ENCODE measurements around the gene SLC38A10.
A peak's percentile ranks its signal among the peaks of the same experiment; 100 is the strongest.

SLC38A10 gene

GRCh38 chr17:81241203-81241602 lies 53.9 kb downstream of the SLC38A10 start:
- no peak overlapping the region for H3K9ac ChIP-seq (ENCODE audit: low read length)
- no peak overlapping the region for H3K23ac ChIP-seq (ENCODE audit: low read length)
- H3K36me3 ChIP-seq (ENCODE audit: control insufficient read depth in 1 of 2, insufficient read depth in 2 of 2, low read length in 2 of 2): peaks cover 9 to 10% of the 10 kb centered on the region in 2 experiments
- no peak overlapping the region for H4K12ac ChIP-seq (ENCODE audit: low read depth, low read length)
- peaks cover 8% of the 10 kb centered on the region for H3K79me1 ChIP-seq (ENCODE audit: low read length)
- WGBS (ENCODE audit: extremely low coverage, insufficient coverage, insufficient read length): no CpG with 5 or more reads among the region's 10 CpGs
- H3K14ac ChIP-seq (ENCODE audit: low read length): no peak overlapping the region
- no peak overlapping the region for H3K4me3 ChIP-seq (ENCODE audit: low read depth, low read length)
- H4K91ac ChIP-seq (ENCODE audit: low read depth, low read length): no peak overlapping the region
- no peak overlapping the region for H2AK5ac ChIP-seq (ENCODE audit: low read length)
- H3K4ac ChIP-seq (ENCODE audit: low read depth, low read length): no peak overlapping the region
- H2BK12ac ChIP-seq (ENCODE audit: low read length): no peak overlapping the region
- H3K18ac ChIP-seq (ENCODE audit: low read length): no peak overlapping the region
- H3K9me3 ChIP-seq (ENCODE audit: insufficient read depth, low read depth, low read length): peaks cover 3% of the 10 kb centered on the region
- no peak overlapping the region for H2BK5ac ChIP-seq (ENCODE audit: low read depth, low read length, poor library complexity)
- peaks cover 12 to 19% of the 10 kb centered on the region in 2 experiments for H3K4me1 ChIP-seq (ENCODE audit: control insufficient read depth in 1 of 2, insufficient read depth in 2 of 2, low read length in 2 of 2)
- H3K27me3 ChIP-seq (ENCODE audit: insufficient read depth, low read length): no peaks in the 10 kb centered on the region
- peaks cover 10% of the 10 kb centered on the region for H3K79me2 ChIP-seq (ENCODE audit: control insufficient read depth, insufficient read depth, low read length, poor library complexity)
- no peak overlapping the region for H2BK120ac ChIP-seq (ENCODE audit: insufficient read depth, low read length, poor library complexity)
- H2AFZ ChIP-seq (ENCODE audit: insufficient read depth, low read length, poor library complexity): no peak overlapping the region
- H4K8ac ChIP-seq (ENCODE audit: low read depth, low read length): no peak overlapping the region
- no peak for DNase-seq
- no peak overlapping the region for H3K4me2 ChIP-seq (ENCODE audit: low read length)
- no peak overlapping the region for H3K27ac ChIP-seq (ENCODE audit: low read depth, low read length)

GRCh38 chr17:81240761-81241160 lies 54.3 kb downstream of the SLC38A10 start:
- Histone ChIP-seq H3K4me1 (ENCODE audit: control insufficient read depth in 1 of 2, insufficient read depth in 2 of 2, low read length in 2 of 2) (peaks cover 12 to 19% of the 10 kb centered on the region in 2 experiments), H3K9me3 (ENCODE audit: insufficient read depth, low read depth, low read length) (peaks cover 3% of the 10 kb centered on the region), H2BK12ac (ENCODE audit: low read length) (no peak overlapping the region), H3K27me3 (ENCODE audit: insufficient read depth, low read length) (no peaks in the 10 kb centered on the region), H3K79me1 (ENCODE audit: low read length) (peaks cover 8% of the 10 kb centered on the region), H4K8ac (ENCODE audit: low read depth, low read length) (no peak overlapping the region), H3K79me2 (ENCODE audit: control insufficient read depth, insufficient read depth, low read length, poor library complexity) (peaks cover 10% of the 10 kb centered on the region), H2BK5ac (ENCODE audit: low read depth, low read length, poor library complexity) (no peak overlapping the region), H3K36me3 (ENCODE audit: control insufficient read depth in 1 of 2, insufficient read depth in 2 of 2, low read length in 2 of 2) (peaks cover 8% of the 10 kb centered on the region in 2 experiments), H4K12ac (ENCODE audit: low read depth, low read length) (no peak overlapping the region), H2AFZ (ENCODE audit: insufficient read depth, low read length, poor library complexity) (no peak overlapping the region), H3K9ac (ENCODE audit: low read length) (no peak overlapping the region), H3K23ac (ENCODE audit: low read length) (no peak overlapping the region), H2BK120ac (ENCODE audit: insufficient read depth, low read length, poor library complexity) (no peak overlapping the region), H3K18ac (ENCODE audit: low read length) (no peak overlapping the region), H3K27ac (ENCODE audit: low read depth, low read length) (no peak overlapping the region), H3K14ac (ENCODE audit: low read length) (no peak overlapping the region), H3K4me2 (ENCODE audit: low read length) (no peak overlapping the region), H3K4ac (ENCODE audit: low read depth, low read length) (no peak overlapping the region), H3K4me3 (ENCODE audit: low read depth, low read length) (no peak overlapping the region), H4K91ac (ENCODE audit: low read depth, low read length) (no peak overlapping the region), H2AK5ac (ENCODE audit: low read length) (no peak overlapping the region)
- no CpG with 5 or more reads among the region's 8 CpGs for WGBS (ENCODE audit: extremely low coverage, insufficient coverage, insufficient read length)
- no peak for DNase-seq

- Histone ChIP-seq H2BK12ac (ENCODE audit: low read length) (peak overlapping the region; percentile 55), H3K4me3 (ENCODE audit: low read depth, low read length) (peak overlapping the region; percentile 94), H3K4me2 (ENCODE audit: low read length) (peak overlapping the region; percentile 83), H3K27ac (ENCODE audit: low read depth, low read length) (no peak overlapping the region), H3K9me3 (ENCODE audit: insufficient read depth, low read depth, low read length) (peaks cover 3% of the 10 kb centered on the region), H2AFZ (ENCODE audit: insufficient read depth, low read length, poor library complexity) (peak overlapping the region; percentile 67), H4K12ac (ENCODE audit: low read depth, low read length) (peak overlapping the region; percentile 83), H3K79me1 (ENCODE audit: low read length) (peaks cover 8% of the 10 kb centered on the region), H3K14ac (ENCODE audit: low read length) (peak overlapping the region; percentile 89), H3K9ac (ENCODE audit: low read length) (peak overlapping the region; percentile 78), H3K27me3 (ENCODE audit: insufficient read depth, low read length) (no peaks in the 10 kb centered on the region), H2BK5ac (ENCODE audit: low read depth, low read length, poor library complexity) (peak overlapping the region; percentile 68), H2BK120ac (ENCODE audit: insufficient read depth, low read length, poor library complexity) (peak overlapping the region; percentile 61), H3K79me2 (ENCODE audit: control insufficient read depth, insufficient read depth, low read length, poor library complexity) (peaks cover 10% of the 10 kb centered on the region), H4K91ac (ENCODE audit: low read depth, low read length) (peak overlapping the region; percentile 88), H3K23ac (ENCODE audit: low read length) (no peak overlapping the region), H3K4me1 (ENCODE audit: control insufficient read depth in 1 of 2, insufficient read depth in 2 of 2, low read length in 2 of 2) (peaks cover 12 to 18% of the 10 kb centered on the region in 2 experiments), H2AK5ac (ENCODE audit: low read length) (peak overlapping the region; percentile 57), H4K8ac (ENCODE audit: low read depth, low read length) (peak overlapping the region; percentile 96), H3K36me3 (ENCODE audit: control insufficient read depth in 1 of 2, insufficient read depth in 2 of 2, low read length in 2 of 2) (peaks cover 5 to 6% of the 10 kb centered on the region in 2 experiments), H3K18ac (ENCODE audit: low read length) (peak overlapping the region; percentile 71), H3K4ac (ENCODE audit: low read depth, low read length) (peak overlapping the region; percentile 89)
- no CpG with 5 or more reads among the region's 37 CpGs for WGBS (ENCODE audit: extremely low coverage, insufficient coverage, insufficient read length)
- DNase-seq: peak in 1 of 2 donors; percentile 13
These were observed 55.2 kb downstream of the SLC38A10 start for GRCh38 chr17:81239714-81240555.

DNA sequence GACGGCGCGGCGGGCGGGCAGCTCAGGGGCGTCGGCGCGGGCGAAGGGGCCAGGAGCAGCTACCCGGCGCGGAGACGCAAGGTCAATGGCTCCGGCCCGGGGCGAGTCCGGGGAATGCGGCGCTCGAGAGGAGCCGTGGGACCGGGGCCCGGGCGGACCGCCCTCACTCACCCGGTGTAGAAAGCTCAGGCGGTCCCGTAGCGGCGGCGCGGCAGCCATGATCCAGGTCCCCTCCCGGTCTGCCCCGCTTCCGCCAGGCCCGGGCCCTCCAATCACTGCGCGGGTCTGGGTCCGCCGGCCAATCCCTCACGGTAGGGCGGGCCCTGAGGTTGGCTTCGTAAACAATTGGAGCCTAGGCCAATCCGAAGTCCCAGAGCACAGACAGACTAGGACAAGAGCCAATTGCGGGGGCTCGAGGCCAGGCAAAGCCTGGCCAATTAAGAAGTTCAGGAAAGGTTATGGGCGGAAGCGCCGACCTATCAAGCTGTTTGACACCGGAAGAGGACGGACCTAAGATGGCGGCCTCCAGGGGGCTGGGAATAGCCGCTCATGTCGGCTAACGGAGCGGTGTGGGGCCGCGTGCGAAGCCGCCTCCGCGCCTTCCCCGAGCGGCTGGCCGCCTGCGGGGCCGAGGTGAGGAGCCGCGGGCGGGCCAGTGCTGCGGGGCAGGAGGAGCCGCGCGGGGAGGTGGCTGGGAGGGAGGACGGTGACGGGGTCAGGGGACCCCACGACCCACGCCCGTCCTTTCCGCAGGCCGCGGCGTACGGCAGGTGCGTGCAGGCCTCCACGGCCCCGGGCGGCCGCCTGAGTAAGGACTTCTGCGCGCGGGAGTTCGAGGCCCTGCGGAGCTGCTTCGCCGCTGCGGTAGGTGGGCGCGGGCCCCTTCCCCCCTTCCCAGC lies 56.0 kb downstream of the SLC38A10 start, which contains the start of the genes NDUFAF8 and TEPSIN:
TSS of gene NDUFAF8 (plus strand) at position 504 of the 899 bp plus-strand sequence. CDS start at position 550, 46 bp downstream.
TSS of gene TEPSIN (minus strand) at position 241 of the 899 bp plus-strand sequence. CDS start at position 219, 22 bp downstream.
- Histone ChIP-seq H3K9ac (ENCODE audit: low read length) (peak within 1 kb of the TSS; percentile 80), H3K4me2 (ENCODE audit: low read length) (peak within 1 kb of the TSS; percentile 83), H3K36me3 (ENCODE audit: control insufficient read depth in 1 of 2, insufficient read depth in 2 of 2, low read length in 2 of 2) (peaks cover 5% of the 10 kb centered on the region in 2 experiments), H3K23ac (ENCODE audit: low read length) (no peak within 1 kb of the TSS), H2AK5ac (ENCODE audit: low read length) (peak within 1 kb of the TSS; percentile 58), H2BK5ac (ENCODE audit: low read depth, low read length, poor library complexity) (peak within 1 kb of the TSS; percentile 68), H3K79me1 (ENCODE audit: low read length) (peaks cover 8% of the 10 kb centered on the region), H3K18ac (ENCODE audit: low read length) (peak within 1 kb of the TSS; percentile 78), H3K9me3 (ENCODE audit: insufficient read depth, low read depth, low read length) (peaks cover 3% of the 10 kb centered on the region), H4K12ac (ENCODE audit: low read depth, low read length) (peak within 1 kb of the TSS; percentile 83), H4K91ac (ENCODE audit: low read depth, low read length) (peak within 1 kb of the TSS; percentile 88), H3K14ac (ENCODE audit: low read length) (peak within 1 kb of the TSS; percentile 89), H3K4me3 (ENCODE audit: low read depth, low read length) (peak within 1 kb of the TSS; percentile 94), H4K8ac (ENCODE audit: low read depth, low read length) (peak within 1 kb of the TSS; percentile 96), H3K4ac (ENCODE audit: low read depth, low read length) (peak within 1 kb of the TSS; percentile 89), H3K79me2 (ENCODE audit: control insufficient read depth, insufficient read depth, low read length, poor library complexity) (peaks cover 10% of the 10 kb centered on the region), H3K4me1 (ENCODE audit: control insufficient read depth in 1 of 2, insufficient read depth in 2 of 2, low read length in 2 of 2) (peaks cover 8 to 12% of the 10 kb centered on the region in 2 experiments), H3K27ac (ENCODE audit: low read depth, low read length) (peak within 1 kb of the TSS; percentile 48), H2BK120ac (ENCODE audit: insufficient read depth, low read length, poor library complexity) (peak within 1 kb of the TSS; percentile 61), H3K27me3 (ENCODE audit: insufficient read depth, low read length) (no peaks in the 10 kb centered on the region), H2BK12ac (ENCODE audit: low read length) (peak within 1 kb of the TSS; percentile 55), H2AFZ (ENCODE audit: insufficient read depth, low read length, poor library complexity) (peak within 1 kb of the TSS; percentile 73)
- WGBS (ENCODE audit: extremely low coverage, insufficient coverage, insufficient read length): no CpG with 5 or more reads among the region's 100 CpGs
- DNase-seq: peak; percentile 100
